GM21825 (cell line): ENCODE data around the gene TMA7.

ENCODE experiments used
- ATAC-seq: cut with Tn5 transposase; IDR thresholded peaks from one replicate; pipeline ENCODE4 v1.9.1; 2021; ENCODE audit warnings: mild to moderate bottlenecking, moderate library complexity; ENCODE audit not compliant: unreplicated experiment

Gene TMA7

GRCh38 chr3:48493203-48493501, 53.1 kb downstream of the TMA7 start:
- ATAC-seq: no peak
